HPDE6-E6E7 (cell line): Measurements from ENCODE around the gene OBSCN.

Source experiments
- DNase-seq: peaks from one replicate; pipeline ENCODE4 v3.0.0; 2011; ENCODE audit warnings: missing footprints; ENCODE audit errors: extremely low spot score

The OBSCN gene

DNA sequence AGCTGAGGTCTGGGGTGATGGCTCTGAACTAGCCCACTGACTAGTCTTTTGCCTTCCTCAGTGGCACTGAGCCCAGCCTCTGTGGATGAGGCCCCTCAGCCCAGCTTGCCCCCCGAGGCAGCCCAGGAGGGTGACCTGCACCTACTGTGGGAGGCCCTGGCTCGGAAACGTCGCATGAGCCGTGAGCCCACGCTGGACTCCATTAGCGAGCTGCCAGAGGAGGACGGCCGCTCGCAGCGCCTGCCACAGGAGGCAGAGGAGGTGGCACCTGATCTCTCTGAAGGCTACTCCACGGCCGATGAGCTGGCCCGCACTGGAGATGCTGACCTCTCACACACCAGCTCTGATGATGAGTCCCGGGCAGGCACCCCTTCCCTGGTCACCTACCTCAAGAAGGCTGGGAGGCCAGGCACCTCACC is 111.0 kb downstream of the OBSCN start:
- no peak for DNase-seq

DNA sequence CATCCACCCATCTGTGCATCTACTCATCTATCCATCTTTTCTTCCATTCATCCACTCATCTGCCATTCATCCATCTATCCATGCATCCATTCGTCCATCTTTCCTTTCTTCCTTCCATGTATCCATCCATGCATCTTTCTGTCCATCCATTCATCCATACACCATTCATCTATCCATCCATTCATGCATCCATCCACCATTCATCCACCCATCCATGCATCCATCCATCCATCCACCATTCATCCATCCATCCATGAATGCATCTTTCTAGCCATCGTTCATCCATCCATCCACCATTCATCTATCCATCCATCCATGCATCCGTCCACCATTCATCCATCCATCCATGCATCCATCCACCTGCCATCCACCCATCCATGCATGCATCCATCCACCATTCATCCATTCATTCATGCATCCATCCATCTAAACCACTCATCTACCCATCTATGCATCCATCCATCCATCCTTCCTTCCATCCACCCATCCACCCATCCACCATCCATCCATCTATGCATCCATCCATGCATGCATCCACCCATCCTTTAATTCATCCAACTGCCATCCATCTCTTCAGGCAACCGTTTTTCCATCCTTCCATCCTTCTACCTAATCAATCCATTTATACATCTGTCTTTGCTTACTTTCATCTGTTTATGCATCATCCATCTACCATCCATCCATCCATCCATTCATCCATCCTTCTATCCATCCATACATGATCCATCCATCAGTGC is 111.7 kb downstream of the OBSCN start:
- no peak for DNase-seq

DNA sequence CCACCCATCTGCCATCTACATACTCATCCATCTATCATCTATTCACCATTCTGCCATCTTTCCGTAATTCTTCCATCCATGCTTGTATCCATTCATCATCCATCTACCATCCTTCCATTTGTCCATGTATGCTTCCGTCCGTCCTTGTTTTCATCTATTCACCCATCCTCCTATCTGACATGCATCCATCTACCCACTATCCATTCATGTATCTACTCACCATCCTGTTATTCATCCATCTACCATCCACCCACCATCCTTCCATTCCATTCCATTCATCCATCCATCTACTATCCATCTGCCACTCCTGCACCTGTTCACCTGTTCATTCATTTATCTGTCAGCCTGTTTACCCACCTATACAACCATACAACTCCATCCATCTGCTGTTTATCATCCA is 112.5 kb downstream of the OBSCN start:
- DNase-seq, result no peak

DNA sequence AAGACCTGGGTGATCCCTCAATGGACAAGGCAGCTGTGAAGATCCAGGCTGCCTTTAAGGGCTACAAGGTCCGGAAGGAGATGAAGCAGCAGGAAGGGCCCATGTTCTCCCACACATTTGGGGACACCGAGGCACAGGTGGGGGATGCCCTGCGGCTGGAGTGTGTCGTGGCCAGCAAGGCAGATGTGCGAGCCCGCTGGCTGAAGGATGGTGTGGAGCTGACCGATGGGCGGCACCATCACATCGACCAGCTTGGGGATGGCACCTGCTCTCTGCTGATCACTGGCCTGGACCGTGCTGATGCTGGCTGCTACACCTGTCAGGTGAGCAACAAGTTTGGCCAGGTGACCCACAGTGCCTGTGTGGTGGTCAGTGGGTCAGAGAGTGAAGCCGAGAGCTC is 113.6 kb downstream of the OBSCN start:
- DNase-seq, result no peak

DNA sequence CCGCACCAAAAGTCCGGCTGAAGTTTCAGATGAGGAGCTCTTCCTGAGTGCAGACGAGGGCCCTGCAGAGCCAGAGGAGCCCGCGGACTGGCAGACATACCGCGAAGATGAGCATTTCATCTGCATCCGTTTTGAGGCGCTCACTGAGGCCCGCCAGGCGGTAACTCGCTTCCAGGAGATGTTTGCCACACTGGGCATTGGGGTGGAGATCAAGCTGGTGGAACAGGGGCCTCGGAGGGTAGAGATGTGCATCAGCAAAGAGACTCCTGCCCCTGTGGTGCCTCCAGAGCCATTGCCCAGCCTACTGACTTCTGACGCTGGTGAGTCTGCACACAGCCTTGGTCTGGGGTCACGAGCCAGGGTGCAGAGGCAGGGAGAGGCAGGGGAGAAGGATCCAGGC is 114.1 kb downstream of the OBSCN start:
- DNase-seq, result no peak

DNA sequence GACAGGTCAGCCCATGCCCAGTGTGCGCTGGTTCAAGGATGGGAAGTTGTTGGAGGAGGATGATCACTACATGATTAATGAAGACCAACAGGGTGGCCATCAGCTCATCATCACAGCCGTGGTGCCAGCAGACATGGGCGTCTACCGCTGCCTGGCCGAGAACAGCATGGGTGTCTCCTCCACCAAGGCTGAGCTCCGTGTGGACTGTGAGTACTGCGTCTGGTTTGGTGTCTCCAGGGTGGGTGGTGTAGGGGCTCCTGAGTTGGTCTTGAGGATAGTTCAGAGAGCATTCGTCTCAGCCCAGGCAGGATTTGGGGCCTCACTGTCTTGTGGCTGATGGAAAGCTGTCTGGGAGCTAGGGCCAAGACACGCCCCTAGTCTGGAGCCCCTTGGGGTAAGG is 115.6 kb downstream of the OBSCN start:
- no peak for DNase-seq

DNA sequence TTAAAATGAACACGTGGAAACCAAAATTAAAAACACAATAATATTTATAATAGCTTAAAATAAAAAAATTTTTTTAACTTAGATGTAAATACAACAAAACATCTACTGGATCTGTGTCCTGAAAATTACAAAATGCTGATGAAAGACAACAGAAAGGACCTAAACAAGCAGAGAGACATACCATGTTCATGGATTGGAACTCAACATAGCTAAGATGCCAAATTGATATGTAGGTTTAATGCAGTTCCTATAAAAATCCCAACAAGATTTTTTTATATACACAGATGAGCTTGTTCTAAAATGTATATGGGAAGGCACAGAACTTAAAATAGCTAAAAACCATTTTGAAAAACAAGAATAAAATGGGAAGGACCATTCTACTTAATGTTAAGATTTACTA is 117.4 kb downstream of the OBSCN start:
- no peak for DNase-seq

DNA sequence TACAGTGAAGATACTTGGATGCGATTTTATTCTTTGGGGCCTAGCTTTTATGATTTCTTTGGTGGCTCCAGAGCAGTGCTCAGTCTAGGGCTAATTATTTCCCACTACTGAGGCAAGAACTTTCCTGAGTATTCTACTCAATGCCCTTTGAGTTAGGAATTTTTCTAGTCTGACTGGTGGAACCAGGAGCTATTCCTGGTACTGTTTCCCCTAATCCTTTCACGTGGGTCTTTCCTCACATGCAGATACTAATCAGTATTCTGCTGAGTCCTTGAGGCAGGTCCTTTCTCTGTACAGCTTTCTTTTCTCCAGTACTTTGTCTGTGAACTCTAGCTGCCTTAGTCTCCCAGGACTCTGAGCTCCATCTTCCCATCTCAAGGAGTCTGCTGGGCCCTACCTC is 122.0 kb downstream of the OBSCN start:
- no peak for DNase-seq

DNA sequence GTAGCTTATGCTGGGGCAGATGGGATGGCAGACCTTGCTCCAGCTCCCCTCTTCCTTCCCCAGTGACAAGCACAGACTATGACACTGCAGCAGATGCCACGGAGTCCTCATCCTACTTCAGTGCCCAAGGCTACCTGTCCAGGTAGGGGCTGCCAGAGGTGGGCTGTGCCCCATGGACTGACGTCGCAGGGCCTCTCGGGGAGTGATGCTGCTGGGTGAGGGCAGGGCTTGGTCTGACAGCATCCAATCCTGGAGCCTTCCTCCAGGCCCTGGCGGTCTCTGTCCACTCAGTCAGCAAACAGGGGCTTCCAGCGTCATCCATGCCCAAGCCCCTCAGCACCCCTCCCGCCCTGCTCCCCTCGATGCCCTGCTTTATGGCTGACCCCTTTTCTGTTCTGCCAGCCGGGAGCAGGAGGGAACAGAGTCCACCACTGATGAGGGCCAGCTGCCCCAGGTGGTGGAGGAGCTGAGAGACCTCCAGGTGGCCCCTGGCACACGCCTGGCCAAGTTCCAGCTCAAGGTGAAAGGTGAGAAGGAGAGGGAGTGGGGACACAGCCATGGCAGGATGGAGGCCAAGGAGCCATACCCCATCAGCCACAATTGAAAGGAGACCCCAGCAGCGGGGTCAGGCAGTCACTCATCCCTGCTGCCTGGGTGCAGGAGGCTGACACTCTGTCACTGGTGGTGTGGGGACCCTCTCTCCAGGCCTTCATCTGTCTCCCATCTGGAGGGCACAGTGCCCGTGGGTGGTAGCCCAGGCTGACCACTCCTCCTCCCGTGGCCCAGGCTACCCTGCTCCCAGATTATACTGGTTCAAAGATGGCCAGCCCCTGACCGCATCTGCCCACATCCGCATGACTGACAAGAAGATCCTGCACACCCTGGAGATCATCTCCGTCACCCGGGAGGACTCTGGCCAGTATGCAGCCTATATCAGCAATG is 125.2 kb downstream of the OBSCN start:
- no peak for DNase-seq

DNA sequence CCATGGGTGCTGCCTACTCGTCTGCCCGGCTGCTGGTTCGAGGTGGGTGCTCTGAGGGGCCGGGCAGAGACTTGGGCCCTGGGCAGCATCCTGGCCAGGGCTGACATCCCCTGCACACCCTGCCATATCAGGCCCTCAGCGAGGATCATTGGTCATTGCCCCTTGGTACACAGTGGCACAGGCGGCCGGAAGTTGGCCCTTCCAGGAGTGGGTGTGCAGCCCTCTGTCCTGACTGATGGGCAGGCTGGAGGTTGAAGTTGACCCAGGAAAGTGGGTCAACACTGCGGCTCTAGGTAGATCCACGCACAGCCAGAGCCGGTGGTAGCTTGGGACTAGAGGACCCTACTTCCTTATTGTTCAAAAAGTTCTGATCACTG is 125.9 kb downstream of the OBSCN start:
- DNase-seq, result no peak

DNA sequence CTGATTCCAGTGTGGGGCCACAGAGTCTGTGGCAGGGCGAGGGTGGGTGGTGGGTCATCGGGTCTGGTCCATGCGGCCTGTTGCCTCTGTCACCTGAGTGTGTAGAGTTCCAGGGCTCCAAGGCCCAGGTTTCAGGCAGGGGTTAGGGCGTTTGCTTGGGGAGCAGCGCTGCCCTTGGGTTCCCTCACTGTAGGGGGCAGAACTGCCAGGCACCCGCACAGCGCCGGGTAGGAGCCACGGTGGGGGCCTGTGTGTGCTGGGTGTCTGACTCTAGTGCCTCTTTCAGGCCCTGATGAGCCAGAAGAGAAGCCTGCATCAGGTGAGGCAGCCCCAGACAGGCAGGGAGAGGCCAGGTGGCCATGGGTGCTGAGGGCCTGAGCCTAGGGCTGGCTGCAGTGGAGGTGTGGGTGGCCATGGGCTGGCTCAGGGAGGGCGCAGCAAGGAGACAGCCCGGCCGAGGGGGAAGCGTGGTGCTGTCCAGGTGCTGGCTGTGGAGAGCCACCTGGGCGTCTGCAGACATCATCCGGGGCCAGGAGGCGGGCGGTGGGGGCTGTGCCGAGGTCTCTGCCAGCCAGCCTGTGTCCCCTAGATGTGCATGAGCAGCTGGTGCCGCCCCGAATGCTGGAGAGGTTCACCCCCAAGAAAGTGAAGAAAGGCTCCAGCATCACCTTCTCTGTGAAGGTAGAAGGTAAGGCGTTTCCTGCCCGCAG is 126.5 kb downstream of the OBSCN start:
- DNase-seq, result no peak

DNA sequence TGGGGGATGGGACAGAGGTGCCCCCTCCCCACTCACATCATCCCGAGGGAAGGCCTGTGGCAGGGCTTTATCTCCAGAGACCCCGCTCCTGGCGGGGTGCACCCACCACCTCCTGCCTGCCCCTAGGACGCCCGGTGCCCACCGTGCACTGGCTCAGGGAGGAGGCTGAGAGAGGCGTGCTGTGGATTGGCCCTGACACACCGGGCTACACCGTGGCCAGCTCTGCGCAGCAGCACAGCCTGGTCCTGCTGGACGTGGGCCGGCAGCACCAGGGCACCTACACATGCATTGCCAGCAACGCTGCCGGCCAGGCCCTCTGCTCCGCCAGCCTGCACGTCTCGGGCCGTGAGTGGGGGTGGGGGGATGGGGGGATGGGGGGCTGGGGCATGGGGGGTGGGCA is 127.1 kb downstream of the OBSCN start:
- DNase-seq, result no peak

DNA sequence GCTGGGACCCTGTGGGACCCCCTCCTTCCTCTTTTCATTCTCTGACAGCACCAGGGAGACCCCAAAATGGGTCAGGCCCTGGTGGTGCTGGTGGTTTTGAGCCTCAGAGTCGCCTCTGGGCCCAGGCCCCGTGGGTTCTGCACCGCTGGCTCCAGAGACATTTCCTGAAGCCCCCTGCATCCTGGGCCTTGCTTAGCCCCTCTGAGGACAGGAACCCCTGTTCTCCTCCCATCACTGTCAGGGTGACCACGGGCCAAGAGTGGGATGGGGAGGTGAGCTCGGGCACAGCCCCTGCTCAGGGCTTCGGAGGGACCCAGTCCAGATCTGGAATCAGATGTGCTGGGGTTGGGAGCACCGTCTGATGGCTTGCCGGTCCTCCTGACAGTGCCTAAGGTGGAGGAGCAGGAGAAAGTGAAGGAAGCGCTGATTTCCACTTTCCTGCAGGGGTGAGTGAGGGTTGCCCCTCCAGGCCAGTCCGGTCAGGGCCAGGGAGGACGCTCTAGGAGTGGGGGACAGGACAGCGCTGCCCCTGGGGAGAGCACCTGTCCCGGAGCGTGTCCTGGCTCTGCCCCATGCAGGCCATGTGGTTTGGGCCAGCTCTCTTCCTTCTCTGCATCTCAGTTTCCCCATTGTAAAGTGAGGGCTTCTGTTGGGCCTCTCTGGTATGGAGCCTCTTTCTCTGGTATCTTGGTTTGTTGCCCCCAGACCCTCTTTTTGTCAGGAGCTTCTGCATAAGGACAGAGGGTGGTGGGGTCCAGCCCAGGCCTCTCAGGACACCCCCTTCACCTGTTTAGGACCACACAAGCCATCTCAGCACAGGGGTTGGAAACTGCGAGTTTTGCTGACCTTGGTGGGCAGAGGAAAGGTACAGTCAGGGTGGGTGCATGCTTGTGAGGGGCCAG is 127.8 kb downstream of the OBSCN start:
- DNase-seq, result no peak

DNA sequence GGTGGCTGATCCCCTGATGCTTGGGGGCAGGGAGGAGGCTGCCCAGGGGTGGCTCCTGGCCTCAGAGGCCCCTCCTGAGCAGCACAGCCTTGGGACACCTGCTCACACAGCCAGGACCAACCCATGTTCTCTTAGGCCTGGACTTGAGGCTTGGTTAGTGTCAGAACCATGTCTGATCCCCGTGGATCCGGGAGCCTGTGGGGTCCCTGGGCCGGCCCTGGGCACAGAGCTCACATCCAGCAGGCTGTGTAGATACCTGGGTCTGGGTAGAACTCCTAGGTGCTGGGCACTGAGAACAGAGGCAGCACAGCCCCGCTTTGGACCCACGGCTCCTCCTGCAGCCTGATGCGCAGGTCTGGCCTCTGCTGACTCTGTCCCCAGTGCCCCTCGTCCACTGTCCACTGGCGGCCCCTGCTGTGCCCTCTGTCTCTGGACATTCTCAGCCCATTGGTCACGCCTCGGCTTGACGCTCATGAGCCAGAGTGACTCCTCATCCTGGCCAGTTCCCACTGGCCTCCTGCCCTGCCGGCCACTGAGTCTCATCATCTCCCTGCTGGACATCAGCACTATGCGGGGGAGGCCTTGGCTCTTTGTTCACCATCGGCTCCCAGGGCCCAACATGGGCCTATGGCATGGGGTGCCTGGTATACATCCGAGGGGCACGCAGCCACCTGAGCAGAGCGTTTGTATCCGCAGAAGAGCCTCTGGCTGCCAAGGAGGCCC is 128.6 kb downstream of the OBSCN start:
- no peak for DNase-seq

DNA sequence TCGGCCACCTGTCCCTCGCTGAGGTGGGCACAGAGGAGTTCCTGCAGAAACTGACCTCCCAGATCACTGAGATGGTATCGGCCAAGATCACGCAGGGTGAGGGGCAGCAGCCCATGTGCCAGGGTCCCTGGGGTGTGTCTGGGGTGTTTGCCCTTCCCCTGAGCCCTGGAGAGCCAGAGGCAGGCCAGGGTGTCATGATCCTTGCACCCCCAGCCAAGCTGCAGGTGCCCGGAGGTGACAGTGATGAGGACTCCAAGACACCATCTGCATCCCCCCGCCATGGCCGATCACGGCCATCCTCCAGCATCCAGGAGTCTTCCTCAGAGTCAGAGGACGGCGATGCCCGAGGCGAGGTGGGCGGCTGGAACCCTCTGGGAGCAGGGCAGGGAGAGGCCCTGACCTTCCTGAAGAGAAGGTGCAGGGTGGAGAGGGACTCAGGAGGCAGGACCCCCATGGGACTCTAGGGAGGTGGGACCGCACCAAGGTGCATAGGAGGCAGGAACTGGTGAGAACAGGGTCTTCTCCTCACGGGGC is 129.3 kb downstream of the OBSCN start:
- no peak for DNase-seq

DNA sequence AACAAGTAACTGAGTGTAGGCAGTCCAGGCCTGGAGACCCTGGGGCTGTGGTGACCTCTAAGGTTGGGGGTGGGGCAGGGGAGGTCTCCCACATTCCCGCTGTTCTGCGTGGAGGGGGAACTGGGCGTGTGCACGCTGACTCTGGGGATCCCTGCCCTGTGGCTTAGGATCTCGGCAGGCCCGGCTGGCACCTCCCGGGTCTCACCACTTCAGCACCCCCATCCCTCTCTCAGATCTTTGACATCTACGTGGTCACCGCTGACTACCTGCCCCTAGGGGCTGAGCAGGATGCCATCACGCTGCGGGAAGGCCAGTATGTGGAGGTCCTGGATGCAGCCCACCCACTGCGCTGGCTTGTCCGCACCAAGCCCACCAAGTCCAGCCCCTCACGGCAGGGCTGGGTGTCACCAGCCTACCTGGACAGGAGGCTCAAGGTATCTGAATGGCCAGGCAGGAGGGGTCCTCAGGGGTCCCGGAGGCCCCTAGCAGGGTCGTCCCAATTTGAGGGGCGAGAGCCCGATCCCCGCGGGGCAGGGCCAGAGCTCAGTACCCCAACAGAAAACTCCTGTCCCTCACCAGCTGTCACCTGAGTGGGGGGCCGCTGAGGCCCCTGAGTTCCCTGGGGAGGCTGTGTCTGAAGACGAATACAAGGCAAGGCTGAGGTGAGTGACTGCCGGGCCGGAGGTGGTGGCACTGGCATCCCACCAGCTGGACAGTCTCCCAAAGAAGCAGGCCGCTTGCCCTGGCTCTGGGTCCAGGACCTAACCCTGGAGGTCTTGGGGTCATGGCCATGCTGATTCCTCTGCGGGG is 130.1 kb downstream of the OBSCN start:
- DNase-seq, result no peak

DNA sequence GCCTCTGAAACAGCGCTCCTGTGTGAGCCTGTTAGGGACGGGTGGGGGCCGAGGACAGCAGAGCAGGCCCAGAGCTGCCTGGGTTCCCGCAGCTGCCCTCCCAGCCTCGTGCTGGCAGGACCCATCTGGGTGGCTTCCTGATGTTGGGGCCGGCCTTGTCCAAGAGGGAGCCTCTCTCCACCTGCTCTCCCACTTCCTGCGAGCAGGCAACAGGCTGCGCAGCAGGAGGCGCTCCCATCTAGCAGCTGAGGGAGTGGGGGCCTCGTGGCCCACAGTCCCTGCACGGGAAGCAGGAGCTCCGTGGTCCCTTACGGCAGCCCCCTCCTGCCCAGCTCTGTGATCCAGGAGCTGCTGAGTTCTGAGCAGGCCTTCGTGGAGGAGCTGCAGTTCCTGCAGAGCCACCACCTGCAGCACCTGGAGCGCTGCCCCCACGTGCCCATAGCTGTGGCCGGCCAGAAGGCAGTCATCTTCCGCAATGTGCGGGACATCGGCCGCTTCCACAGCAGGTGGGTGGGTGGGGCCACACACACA is 130.7 kb downstream of the OBSCN start:
- DNase-seq, result no peak

DNA sequence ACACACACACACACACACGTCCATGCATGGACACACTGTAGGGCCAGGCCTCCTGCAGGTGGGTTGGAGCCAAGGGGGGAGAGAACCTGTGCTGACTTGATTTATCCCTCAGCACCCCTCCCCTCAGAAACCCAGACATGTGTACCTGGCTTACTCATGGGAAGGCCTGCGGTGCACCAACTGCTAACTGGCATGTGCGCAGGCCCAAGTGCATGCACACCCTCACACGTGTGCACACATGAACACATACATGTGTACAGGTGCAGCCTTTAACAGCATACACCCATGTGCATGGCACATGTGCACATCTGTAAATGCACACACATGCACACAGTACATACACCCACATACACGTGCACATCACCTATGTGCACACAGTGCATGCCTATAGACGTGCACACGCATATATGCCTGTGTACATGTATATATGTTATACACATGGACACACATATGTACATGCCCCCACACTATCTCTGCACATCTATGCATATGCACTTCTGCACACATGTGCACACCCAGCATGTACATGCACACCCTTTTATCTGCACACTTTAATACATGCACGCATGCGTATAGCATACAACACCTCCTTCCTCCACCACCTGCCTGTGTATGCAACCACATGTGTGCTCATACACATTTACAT is 131.3 kb downstream of the OBSCN start:
- no peak for DNase-seq
